GM19193 (cell line): ENCODE measurements around the gene NLRC3.

Source experiments
- POLR2A ChIP-seq: IDR thresholded peaks from 4 replicates; pipeline ENCODE4 v1.6.1; 2011; ENCODE audit not compliant: insufficient read depth, insufficient read length; ENCODE audit errors: extremely low read depth

NLRC3 gene

GRCh38 chr16:3497771-3498170, 79.4 kb downstream of the NLRC3 start:
- no peak for TF ChIP-seq POLR2A

- no peak for TF ChIP-seq POLR2A
Measured at GRCh38 chr16:3496386-3496785, 80.8 kb downstream of the NLRC3 start.

GRCh38 chr16:3495176-3495575, 82.0 kb downstream of the NLRC3 start, which contains the start of gene C16orf90:
C16orf90 (minus strand) TSS chr16:3495489; CDS start chr16:3495421, 68 bp downstream.
- TF ChIP-seq POLR2A, result no peak

- TF ChIP-seq POLR2A, result no peak
Measured at GRCh38 chr16:3494386-3494973, 82.7 kb downstream of the NLRC3 start.

GRCh38 chr16:3492356-3492755, 84.8 kb downstream of the NLRC3 start:
- no peak for TF ChIP-seq POLR2A

- no peak for TF ChIP-seq POLR2A
Measured at GRCh38 chr16:3490911-3491629, 86.1 kb downstream of the NLRC3 start.
